IPS-18c (cell line): Measurements from ENCODE around the gene CHN1.

ENCODE experiments used
- H3K4me3 ChIP-seq: 2 replicates; pipeline ENCODE4 v1.7.0; 2013; ENCODE audit warnings: low read depth, mild to moderate bottlenecking, low read length, moderate library complexity; ENCODE audit not compliant: insufficient read depth
- H3K9me3 ChIP-seq: one replicate; pipeline ENCODE4 v1.6.1; 2013; ENCODE audit warnings: mild to moderate bottlenecking, low read length, moderate library complexity; ENCODE audit not compliant: control insufficient read depth, insufficient read depth

The CHN1 gene

GRCh38 chr2:174759381-174760065 lies 245.7 kb downstream of the CHN1 start:
- Histone ChIP-seq H3K4me3 (no peak overlapping the region), H3K9me3 (no peaks in the 10 kb centered on the region)

GRCh38 chr2:174756743-174757142 lies 248.4 kb downstream of the CHN1 start:
- H3K4me3 ChIP-seq = no peak overlapping the region
- no peaks in the 10 kb centered on the region for H3K9me3 ChIP-seq

- Histone ChIP-seq H3K4me3 (no peak overlapping the region), H3K9me3 (no peaks in the 10 kb centered on the region)
Observed at GRCh38 chr2:174753038-174753633, 252.0 kb downstream of the CHN1 start.

- no peak overlapping the region for H3K4me3 ChIP-seq
- no peaks in the 10 kb centered on the region for H3K9me3 ChIP-seq
Observed at GRCh38 chr2:174752403-174753037, 252.7 kb downstream of the CHN1 start.

GRCh38 chr2:174750923-174751441 lies 254.2 kb downstream of the CHN1 start:
- H3K4me3 ChIP-seq = no peak overlapping the region
- H3K9me3 ChIP-seq = no peaks in the 10 kb centered on the region

GRCh38 chr2:174749793-174750192 lies 255.4 kb downstream of the CHN1 start:
- H3K9me3 ChIP-seq = no peaks in the 10 kb centered on the region
- no peak overlapping the region for H3K4me3 ChIP-seq

- no peaks in the 10 kb centered on the region for H3K9me3 ChIP-seq
- no peak overlapping the region for H3K4me3 ChIP-seq
Observed at GRCh38 chr2:174748948-174749347, 256.2 kb downstream of the CHN1 start.
